Peyer's patch (tissue), 4 donors: ENCODE results near the gene SIPA1L3.

Source experiments
- POLR2A ChIP-seq, 2 donors: fragments of 450-650 bp; IDR thresholded peaks; one replicate each; pipeline ENCODE4 v1.5.1; 2017; ENCODE audit warnings: antibody characterized with exemption in 2 of 2, mild to moderate bottlenecking in 2 of 2, moderate library complexity in 2 of 2
- TF ChIP-seq, protein P1 (sequence below), 6 experiments: fragments of 450-650 bp in 4 of 6; fragments of 200-600 bp in 2 of 6; sonication (generic) in 1 of 6; IDR thresholded peaks; one replicate each; pipeline ENCODE4 v1.5.1; 2017 to 2019; ENCODE audit warnings: antibody characterized with exemption in 6 of 6, mild to moderate bottlenecking in 3 of 6, moderate library complexity in 1 of 6

DNA sequence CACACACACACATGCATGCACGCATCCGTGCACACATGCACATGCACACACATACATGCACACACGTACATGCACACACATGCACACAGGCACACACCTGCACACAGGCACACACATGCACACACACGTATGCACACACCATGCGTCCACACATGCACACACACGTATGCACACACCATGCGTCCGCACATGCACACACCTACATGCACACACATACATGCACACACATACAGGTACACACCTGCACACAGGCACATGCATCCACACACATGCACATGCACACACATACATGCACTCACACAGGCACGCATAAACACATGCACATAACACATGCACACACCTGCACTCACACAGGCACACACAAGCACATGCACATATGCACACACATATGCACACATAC is 204.9 kb downstream of the SIPA1L3 start:
- TF ChIP-seq, protein P1, sequence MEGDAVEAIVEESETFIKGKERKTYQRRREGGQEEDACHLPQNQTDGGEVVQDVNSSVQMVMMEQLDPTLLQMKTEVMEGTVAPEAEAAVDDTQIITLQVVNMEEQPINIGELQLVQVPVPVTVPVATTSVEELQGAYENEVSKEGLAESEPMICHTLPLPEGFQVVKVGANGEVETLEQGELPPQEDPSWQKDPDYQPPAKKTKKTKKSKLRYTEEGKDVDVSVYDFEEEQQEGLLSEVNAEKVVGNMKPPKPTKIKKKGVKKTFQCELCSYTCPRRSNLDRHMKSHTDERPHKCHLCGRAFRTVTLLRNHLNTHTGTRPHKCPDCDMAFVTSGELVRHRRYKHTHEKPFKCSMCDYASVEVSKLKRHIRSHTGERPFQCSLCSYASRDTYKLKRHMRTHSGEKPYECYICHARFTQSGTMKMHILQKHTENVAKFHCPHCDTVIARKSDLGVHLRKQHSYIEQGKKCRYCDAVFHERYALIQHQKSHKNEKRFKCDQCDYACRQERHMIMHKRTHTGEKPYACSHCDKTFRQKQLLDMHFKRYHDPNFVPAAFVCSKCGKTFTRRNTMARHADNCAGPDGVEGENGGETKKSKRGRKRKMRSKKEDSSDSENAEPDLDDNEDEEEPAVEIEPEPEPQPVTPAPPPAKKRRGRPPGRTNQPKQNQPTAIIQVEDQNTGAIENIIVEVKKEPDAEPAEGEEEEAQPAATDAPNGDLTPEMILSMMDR (IDR thresholded peaks at IDR 0.05): no peak
- TF ChIP-seq POLR2A (IDR thresholded peaks at IDR 0.05): no peak
